Ishikawa (cell line): ENCODE data around the gene RNF44.

Experiments used
- CEBPB ChIP-seq: IDR thresholded peaks from 2 replicates; pipeline ENCODE4 v1.6.1; 2012
- CREB1 ChIP-seq: IDR thresholded peaks from 2 replicates; pipeline ENCODE4 v1.6.1; 2012; ENCODE audit warnings: low read depth
- EGR1 ChIP-seq: IDR thresholded peaks from 2 replicates; pipeline ENCODE4 v1.6.1; 2012
- EP300 ChIP-seq: IDR thresholded peaks from 2 replicates; pipeline ENCODE4 v1.6.1; 2012; ENCODE audit warnings: borderline replicate concordance
- FOXM1 ChIP-seq: IDR thresholded peaks from 2 replicates; pipeline ENCODE4 v1.6.1; 2012; ENCODE audit warnings: low read depth, borderline replicate concordance
- NFIC ChIP-seq: IDR thresholded peaks from 2 replicates; pipeline ENCODE4 v1.6.1; 2012
- RAD21 ChIP-seq: IDR thresholded peaks from 2 replicates; pipeline ENCODE4 v1.6.1; 2012; ENCODE audit warnings: low read depth
- TAF1 ChIP-seq: IDR thresholded peaks from 2 replicates; pipeline ENCODE4 v1.6.1; 2012; ENCODE audit warnings: low read depth, mild to moderate bottlenecking
- TCF12 ChIP-seq: IDR thresholded peaks from 2 replicates; pipeline ENCODE4 v1.6.1; 2012; ENCODE audit warnings: low read depth
- TEAD4 ChIP-seq: IDR thresholded peaks from 2 replicates; pipeline ENCODE4 v1.6.1; 2012
- YY1 ChIP-seq: IDR thresholded peaks from 2 replicates; pipeline ENCODE4 v1.6.1; 2012; ENCODE audit warnings: low read depth
- ZBTB7A ChIP-seq: IDR thresholded peaks from 2 replicates; pipeline ENCODE4 v1.6.1; 2012; ENCODE audit warnings: low read depth
- TF ChIP-seq, protein P1 (sequence below): IDR thresholded peaks from 2 replicates; pipeline ENCODE4 v1.6.1; 2012
- TF ChIP-seq, protein P2 (sequence below): IDR thresholded peaks from 2 replicates; pipeline ENCODE4 v1.6.1; 2012; ENCODE audit warnings: low read depth, mild to moderate bottlenecking
- TF ChIP-seq, protein P3 (sequence below): IDR thresholded peaks from 2 replicates; pipeline ENCODE4 v1.6.1; 2012

Gene RNF44

DNA sequence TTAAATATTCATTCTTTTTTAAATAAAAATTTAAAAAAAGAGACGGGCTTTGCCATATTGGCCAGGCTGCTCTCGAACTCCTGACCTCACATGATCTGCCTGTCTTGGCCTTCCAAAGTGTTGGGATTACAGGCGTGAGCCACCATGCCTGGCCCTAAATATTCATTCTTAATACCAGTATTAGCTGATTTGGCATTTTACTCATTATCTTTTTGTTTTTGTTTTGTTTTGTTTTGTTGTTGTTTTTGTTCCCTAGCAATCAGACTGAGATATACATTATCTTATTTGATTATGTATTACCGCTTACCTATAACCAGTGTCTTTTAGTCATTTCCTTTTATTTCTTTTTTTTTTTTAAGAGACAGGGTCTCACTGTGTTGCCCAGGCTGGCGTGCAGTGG is 37.9 kb downstream of the RNF44 start:
- TF ChIP-seq, protein P1, sequence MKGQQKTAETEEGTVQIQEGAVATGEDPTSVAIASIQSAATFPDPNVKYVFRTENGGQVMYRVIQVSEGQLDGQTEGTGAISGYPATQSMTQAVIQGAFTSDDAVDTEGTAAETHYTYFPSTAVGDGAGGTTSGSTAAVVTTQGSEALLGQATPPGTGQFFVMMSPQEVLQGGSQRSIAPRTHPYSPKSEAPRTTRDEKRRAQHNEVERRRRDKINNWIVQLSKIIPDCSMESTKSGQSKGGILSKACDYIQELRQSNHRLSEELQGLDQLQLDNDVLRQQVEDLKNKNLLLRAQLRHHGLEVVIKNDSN = no peak
- TF ChIP-seq, protein P2, sequence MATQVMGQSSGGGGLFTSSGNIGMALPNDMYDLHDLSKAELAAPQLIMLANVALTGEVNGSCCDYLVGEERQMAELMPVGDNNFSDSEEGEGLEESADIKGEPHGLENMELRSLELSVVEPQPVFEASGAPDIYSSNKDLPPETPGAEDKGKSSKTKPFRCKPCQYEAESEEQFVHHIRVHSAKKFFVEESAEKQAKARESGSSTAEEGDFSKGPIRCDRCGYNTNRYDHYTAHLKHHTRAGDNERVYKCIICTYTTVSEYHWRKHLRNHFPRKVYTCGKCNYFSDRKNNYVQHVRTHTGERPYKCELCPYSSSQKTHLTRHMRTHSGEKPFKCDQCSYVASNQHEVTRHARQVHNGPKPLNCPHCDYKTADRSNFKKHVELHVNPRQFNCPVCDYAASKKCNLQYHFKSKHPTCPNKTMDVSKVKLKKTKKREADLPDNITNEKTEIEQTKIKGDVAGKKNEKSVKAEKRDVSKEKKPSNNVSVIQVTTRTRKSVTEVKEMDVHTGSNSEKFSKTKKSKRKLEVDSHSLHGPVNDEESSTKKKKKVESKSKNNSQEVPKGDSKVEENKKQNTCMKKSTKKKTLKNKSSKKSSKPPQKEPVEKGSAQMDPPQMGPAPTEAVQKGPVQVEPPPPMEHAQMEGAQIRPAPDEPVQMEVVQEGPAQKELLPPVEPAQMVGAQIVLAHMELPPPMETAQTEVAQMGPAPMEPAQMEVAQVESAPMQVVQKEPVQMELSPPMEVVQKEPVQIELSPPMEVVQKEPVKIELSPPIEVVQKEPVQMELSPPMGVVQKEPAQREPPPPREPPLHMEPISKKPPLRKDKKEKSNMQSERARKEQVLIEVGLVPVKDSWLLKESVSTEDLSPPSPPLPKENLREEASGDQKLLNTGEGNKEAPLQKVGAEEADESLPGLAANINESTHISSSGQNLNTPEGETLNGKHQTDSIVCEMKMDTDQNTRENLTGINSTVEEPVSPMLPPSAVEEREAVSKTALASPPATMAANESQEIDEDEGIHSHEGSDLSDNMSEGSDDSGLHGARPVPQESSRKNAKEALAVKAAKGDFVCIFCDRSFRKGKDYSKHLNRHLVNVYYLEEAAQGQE = no peak
- TF ChIP-seq CEBPB (no peak), NFIC (no peak), TEAD4 (no peak), ZBTB7A (no peak), CREB1 (no peak), TCF12 (no peak), TAF1 (no peak), FOXM1 (no peak), RAD21 (no peak), YY1 (no peak), EGR1 (no peak), EP300 (no peak)
- TF ChIP-seq, protein P3, sequence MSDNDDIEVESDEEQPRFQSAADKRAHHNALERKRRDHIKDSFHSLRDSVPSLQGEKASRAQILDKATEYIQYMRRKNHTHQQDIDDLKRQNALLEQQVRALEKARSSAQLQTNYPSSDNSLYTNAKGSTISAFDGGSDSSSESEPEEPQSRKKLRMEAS = no peak

DNA sequence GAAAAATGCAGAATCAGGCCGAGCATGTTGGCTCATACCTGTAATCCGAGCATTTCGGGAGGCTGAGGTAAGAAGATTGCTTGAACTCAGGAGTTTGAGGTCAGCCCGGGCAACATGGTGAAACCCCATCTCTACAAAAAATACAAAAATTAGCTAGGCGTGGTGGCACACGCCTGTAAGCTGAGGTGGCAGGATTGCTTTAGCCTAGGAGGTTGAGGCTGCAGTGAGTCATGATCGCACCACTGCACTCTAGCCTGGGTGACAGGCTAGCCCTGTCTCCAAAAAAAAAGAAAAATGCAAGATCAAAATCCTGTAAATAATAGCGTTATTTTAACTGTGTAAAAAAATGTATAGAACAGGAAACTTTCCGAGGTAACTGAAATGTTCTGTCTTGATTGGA is 39.4 kb downstream of the RNF44 start:
- TF ChIP-seq YY1 (no peak), EGR1 (no peak), TEAD4 (no peak), NFIC (no peak), FOXM1 (no peak), CREB1 (no peak)
- TF ChIP-seq, protein P1 = no peak
- TF ChIP-seq, protein P2 = no peak
- TF ChIP-seq, protein P3 = no peak

DNA sequence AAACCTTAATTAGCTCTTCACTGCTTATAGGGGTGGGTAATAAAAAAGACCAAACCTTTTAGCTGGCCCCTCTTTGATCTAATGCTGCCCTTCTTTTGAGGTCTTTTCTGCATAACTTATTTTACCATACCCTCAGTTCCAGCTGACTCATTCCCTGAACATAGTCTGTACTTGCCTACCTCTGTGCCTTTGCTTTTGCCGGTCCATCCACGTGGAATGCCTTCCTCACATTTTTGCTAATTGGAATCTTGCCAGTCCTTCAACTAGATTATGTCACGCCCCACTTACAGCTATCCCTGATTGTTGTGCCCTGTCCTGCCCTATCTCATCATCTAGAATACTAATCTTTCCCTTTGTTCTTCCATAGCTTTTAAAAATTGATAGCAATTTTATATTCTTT is 44.8 kb downstream of the RNF44 start:
- TF ChIP-seq TCF12 = no peak
- no peak for TF ChIP-seq RAD21
- no peak for TF ChIP-seq ZBTB7A
- TF ChIP-seq EP300 = no peak
- TF ChIP-seq, protein P1 = no peak
- TF ChIP-seq, protein P2 = no peak
- TF ChIP-seq, protein P3 = no peak
- TF ChIP-seq EGR1 = no peak
- TF ChIP-seq TEAD4 = no peak
- no peak for TF ChIP-seq FOXM1
- no peak for TF ChIP-seq YY1
- no peak for TF ChIP-seq CREB1
- no peak for TF ChIP-seq CEBPB

DNA sequence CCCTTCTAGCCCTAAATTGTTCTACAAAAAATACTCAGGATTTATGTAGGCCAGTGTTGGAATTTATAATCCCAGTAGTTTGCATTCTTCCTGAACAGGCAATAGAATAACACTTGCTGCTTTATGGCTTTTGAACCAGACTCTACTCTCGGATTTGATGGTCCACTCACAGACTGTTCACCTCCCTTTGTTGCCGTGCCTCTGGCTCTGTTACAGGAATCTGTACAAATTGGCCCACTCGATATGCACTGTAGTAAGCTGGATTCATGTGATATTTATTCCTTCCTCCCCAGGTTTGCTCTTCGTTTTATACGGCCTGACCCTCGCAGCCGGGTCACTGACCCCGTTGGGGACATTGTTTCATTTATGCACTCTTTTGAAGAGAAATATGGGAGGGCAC is 45.3 kb downstream of the RNF44 start:
- TF ChIP-seq FOXM1 = no peak
- no peak for TF ChIP-seq NFIC
- TF ChIP-seq EP300 = no peak
- TF ChIP-seq EGR1 = no peak
- TF ChIP-seq, protein P3 = no peak
- no peak for TF ChIP-seq YY1
- no peak for TF ChIP-seq CREB1
- TF ChIP-seq RAD21 = no peak
- TF ChIP-seq TCF12 = no peak
- TF ChIP-seq, protein P2 = no peak
- no peak for TF ChIP-seq TAF1
- no peak for TF ChIP-seq TEAD4
- TF ChIP-seq, protein P1 = no peak
